Measurements from ENCODE around the gene CANT1.
"Not testable (repeated sequence)": the region's sequence is repeated elsewhere in the genome, so short reads cannot be mapped to it uniquely, and the experiment has no call there.

Gene CANT1

GRCh38 chr17:79041041-79041570 is 31.5 kb upstream of the CANT1 start:
- in situ Hi-C loops (cut with HindIII; ENCODE audit: low pct_unique_long_range_greater_than_20kb, low sequenced_read_pairs), result no loop called here

GRCh38 chr17:79039886-79040285 is 30.3 kb upstream of the CANT1 start:
- in situ Hi-C loops (cut with HindIII; ENCODE audit: low pct_unique_long_range_greater_than_20kb, low sequenced_read_pairs), result no loop called here
- no peak for TF ChIP-seq JUND (IDR thresholded peaks at IDR 0.05; ENCODE audit: low read depth)
- DNase-seq (ENCODE audit: low read depth in 1 of 2, low spot score in 1 of 2), result no peak

More at GRCh38 chr17:79041041-79041570, 31.5 kb upstream of the CANT1 start:
- no peak for TF ChIP-seq JUND (IDR thresholded peaks at IDR 0.05; ENCODE audit: low read depth)
- no peak for DNase-seq (ENCODE audit: low read depth in 1 of 2, low spot score in 1 of 2)

DNA sequence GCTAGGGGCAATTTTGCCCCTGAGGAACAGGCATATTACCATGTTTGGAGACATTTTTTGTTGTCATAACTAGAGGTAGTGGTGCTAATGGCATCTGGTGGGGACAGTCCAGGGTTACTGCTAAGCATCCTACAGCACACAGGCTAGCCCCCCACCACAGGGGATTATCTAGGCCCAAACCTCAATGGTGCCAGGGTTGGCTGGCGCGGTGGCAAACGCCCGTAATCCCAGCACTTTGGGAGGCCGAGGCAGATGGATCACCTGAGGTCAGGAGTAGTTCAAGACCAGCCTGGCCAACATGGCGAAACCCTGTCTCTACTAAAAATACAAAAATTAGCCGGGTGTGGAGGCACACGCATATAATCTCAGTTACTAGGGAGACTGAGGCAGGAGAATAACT is 29.6 kb upstream of the CANT1 start:
- no peak for DNase-seq (ENCODE audit: low read depth in 1 of 2, low spot score in 1 of 2)
- in situ Hi-C loops (cut with HindIII; ENCODE audit: low pct_unique_long_range_greater_than_20kb, low sequenced_read_pairs), result no loop called here
- TF ChIP-seq JUND (IDR thresholded peaks at IDR 0.05; ENCODE audit: low read depth), result no peak

- DNase-seq (ENCODE audit: low read depth in 1 of 2, low spot score in 1 of 2), result no peak
- in situ Hi-C loops (cut with HindIII; ENCODE audit: low pct_unique_long_range_greater_than_20kb, low sequenced_read_pairs), result no loop called here
Measured at GRCh38 chr17:79038545-79039135, 29.1 kb upstream of the CANT1 start.

GRCh38 chr17:79036596-79036995 is 27.0 kb upstream of the CANT1 start:
- no peak for TF ChIP-seq JUND (IDR thresholded peaks at IDR 0.05; ENCODE audit: low read depth)
- DNase-seq (ENCODE audit: low read depth in 1 of 2, low spot score in 1 of 2), result no peak
- in situ Hi-C loops (cut with HindIII; ENCODE audit: low pct_unique_long_range_greater_than_20kb, low sequenced_read_pairs), result no loop called here

More at GRCh38 chr17:79038545-79039135, 29.1 kb upstream of the CANT1 start:
- TF ChIP-seq JUND (IDR thresholded peaks at IDR 0.05; ENCODE audit: low read depth), result no peak

DNA sequence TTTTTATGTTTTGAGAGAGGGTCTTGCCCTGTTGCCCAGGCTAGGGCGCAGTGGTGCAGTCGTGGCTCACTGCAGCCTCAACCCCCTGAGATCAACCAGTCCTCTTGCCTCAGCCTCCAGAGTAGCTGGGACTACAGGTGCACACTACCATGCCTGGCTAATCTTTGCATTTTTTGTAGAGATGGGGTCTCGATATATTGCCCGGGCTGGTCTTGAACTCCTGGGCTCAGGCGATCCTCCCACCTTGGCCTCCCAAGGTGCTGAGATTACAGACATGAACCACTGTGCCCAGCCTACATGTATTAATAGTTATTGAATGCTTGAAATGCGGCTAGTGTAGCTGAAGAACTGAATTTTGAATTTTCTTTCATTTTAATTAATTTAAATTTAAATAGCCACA is 26.6 kb upstream of the CANT1 start:
- in situ Hi-C loops (cut with HindIII; ENCODE audit: low pct_unique_long_range_greater_than_20kb, low sequenced_read_pairs), result no loop called here
- no peak for TF ChIP-seq JUND (IDR thresholded peaks at IDR 0.05; ENCODE audit: low read depth)
- DNase-seq (ENCODE audit: low read depth in 1 of 2, low spot score in 1 of 2), result no peak

GRCh38 chr17:79035686-79036085 is 26.1 kb upstream of the CANT1 start:
- in situ Hi-C loops (cut with HindIII; ENCODE audit: low pct_unique_long_range_greater_than_20kb, low sequenced_read_pairs), result no loop called here
- TF ChIP-seq JUND (IDR thresholded peaks at IDR 0.05; ENCODE audit: low read depth), result no peak
- no peak for DNase-seq (ENCODE audit: low read depth in 1 of 2, low spot score in 1 of 2)

GRCh38 chr17:79034931-79035485 is 25.4 kb upstream of the CANT1 start:
- no peak for TF ChIP-seq JUND (IDR thresholded peaks at IDR 0.05; ENCODE audit: low read depth)
- no peak for DNase-seq (ENCODE audit: low read depth in 1 of 2, low spot score in 1 of 2)
- in situ Hi-C loops (cut with HindIII; ENCODE audit: low pct_unique_long_range_greater_than_20kb, low sequenced_read_pairs), result no loop called here

- no peak for DNase-seq (ENCODE audit: low read depth in 1 of 2, low spot score in 1 of 2)
- TF ChIP-seq JUND (IDR thresholded peaks at IDR 0.05; ENCODE audit: low read depth), result no peak
- in situ Hi-C loops (cut with HindIII; ENCODE audit: low pct_unique_long_range_greater_than_20kb, low sequenced_read_pairs), result no loop called here
Measured at GRCh38 chr17:79033741-79034501, 24.4 kb upstream of the CANT1 start.

- in situ Hi-C loops (cut with HindIII; ENCODE audit: low pct_unique_long_range_greater_than_20kb, low sequenced_read_pairs), result no loop called here
- no peak for TF ChIP-seq JUND (IDR thresholded peaks at IDR 0.05; ENCODE audit: low read depth)
- DNase-seq (ENCODE audit: low read depth in 1 of 2, low spot score in 1 of 2), result no peak
Measured at GRCh38 chr17:79033046-79033616, 23.6 kb upstream of the CANT1 start.

GRCh38 chr17:79031996-79032875 is 22.7 kb upstream of the CANT1 start:
- DNase-seq (ENCODE audit: low read depth in 1 of 2, low spot score in 1 of 2), result peak in 1 of 2 experiments; percentile 52
- in situ Hi-C loops (cut with HindIII; ENCODE audit: low pct_unique_long_range_greater_than_20kb, low sequenced_read_pairs), result no loop called here
- no peak for TF ChIP-seq JUND (IDR thresholded peaks at IDR 0.05; ENCODE audit: low read depth)

DNA sequence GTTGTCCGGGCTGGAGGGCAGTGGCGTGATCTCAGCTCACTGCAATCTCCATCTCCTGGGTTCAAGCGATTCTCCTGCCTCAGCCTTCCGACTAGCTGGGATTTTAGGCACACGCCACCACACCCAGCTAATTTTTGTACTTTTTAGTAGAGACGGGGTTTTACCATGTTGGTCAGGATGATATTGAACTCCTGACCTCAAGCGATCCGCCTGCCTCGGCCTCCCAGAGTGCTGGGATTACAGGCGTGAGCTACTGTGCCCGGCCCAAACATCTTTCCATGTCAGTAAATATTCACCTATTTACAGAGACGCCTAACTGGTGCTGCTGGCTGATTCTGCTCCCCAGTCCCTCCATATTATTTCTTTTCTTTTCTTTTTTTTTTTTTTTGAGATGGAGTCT is 21.1 kb upstream of the CANT1 start:
- in situ Hi-C loops (cut with HindIII; ENCODE audit: low pct_unique_long_range_greater_than_20kb, low sequenced_read_pairs); DNase-seq (ENCODE audit: low read depth in 1 of 2, low spot score in 1 of 2): not testable (repeated sequence)

All from T47D (cell line).